Neural progenitor cell (in vitro differentiated cells): Measurements from ENCODE around the gene OPTC.

Experiments used
- CTCF ChIP-seq: fragments of 200-600 bp; sonication (generic); IDR thresholded peaks from 2 replicates; pipeline ENCODE4 v1.5.1; 2017; ENCODE audit warnings: antibody characterized with exemption, mild to moderate bottlenecking
- EZH2phosphoT487 ChIP-seq: fragments of 200-600 bp; sonication (generic); IDR thresholded peaks from 2 replicates; pipeline ENCODE4 v1.6.1; 2017; ENCODE audit warnings: antibody characterized with exemption

- TF ChIP-seq CTCF (no peak), EZH2phosphoT487 (no peak)
Observed at GRCh38 chr1:203453016-203453415, 40.9 kb upstream of the OPTC start.
